ENCODE measurements around the gene AK2.

AK2 gene

DNA sequence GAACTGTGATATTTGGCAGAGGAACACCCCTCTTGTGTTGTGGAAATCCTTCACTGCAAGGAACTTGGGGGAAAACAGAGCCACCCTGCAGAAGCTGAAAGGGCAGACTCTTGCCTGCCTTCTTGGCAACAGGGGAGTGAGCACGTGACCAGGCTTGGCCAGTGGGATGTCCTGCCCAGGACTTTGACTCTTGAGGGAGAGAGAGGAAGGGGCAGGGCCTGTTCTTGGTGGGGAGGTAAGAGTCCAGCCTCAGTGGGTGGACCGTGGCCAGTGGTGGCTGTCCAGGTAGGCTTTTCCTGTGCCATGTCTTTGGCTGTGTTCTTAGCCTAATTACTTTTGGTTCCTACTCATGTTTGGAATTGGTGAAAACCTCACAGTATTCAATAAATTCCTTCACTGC lies 8.6 kb upstream of the AK2 start:
- in situ Hi-C loops (cut with HindIII; ENCODE audit: low sequenced_read_pairs) = no loop called here
- no peak for DNase-seq (ENCODE audit: low read depth, low spot score)
- TF ChIP-seq, protein P1, sequence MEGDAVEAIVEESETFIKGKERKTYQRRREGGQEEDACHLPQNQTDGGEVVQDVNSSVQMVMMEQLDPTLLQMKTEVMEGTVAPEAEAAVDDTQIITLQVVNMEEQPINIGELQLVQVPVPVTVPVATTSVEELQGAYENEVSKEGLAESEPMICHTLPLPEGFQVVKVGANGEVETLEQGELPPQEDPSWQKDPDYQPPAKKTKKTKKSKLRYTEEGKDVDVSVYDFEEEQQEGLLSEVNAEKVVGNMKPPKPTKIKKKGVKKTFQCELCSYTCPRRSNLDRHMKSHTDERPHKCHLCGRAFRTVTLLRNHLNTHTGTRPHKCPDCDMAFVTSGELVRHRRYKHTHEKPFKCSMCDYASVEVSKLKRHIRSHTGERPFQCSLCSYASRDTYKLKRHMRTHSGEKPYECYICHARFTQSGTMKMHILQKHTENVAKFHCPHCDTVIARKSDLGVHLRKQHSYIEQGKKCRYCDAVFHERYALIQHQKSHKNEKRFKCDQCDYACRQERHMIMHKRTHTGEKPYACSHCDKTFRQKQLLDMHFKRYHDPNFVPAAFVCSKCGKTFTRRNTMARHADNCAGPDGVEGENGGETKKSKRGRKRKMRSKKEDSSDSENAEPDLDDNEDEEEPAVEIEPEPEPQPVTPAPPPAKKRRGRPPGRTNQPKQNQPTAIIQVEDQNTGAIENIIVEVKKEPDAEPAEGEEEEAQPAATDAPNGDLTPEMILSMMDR (IDR thresholded peaks at IDR 0.05; ENCODE audit: low read depth, low read length) = no peak
- H3K4me3 ChIP-seq (ENCODE audit: low read depth, low read length) = no peak overlapping the region

DNA sequence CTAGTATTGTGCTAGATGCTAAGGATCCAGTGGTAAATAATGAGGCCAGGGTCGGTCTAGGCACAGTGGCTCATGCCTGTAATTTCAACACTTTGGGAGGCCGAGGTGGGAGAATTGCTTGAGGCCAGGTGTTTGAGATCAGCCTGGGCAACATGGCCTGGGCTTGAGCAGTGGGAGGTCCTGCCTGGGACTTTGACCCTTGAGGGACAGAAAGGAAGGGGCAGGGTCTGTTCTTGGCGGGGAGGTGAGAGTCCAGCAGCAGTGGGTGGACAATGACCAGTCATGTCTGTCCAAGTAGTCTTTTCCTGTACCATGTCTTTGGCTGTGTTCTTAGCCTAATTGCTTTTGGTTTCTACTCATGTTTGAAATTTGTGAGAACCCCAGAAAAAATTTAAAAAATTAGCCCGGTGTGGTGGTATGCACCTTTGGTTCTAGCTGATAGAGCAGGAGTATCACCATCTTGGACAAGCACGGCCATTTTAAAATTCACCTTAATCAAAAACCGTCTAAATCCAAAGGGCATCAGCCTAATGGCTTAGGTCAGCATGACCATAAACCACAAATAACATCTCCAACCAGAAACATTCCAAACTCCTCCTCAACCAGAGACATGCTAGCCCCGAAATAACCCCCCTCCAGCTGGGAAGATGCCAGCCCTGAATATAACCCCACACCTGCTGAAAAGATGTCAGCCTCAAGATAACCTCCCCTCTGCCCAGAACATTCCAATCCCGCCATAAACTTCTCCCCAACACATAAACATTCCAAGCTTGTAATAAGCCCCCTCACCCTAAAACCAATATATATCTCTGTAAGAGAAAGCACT lies 6.8 kb upstream of the AK2 start:
- no peak for DNase-seq (ENCODE audit: low read depth, low spot score)
- in situ Hi-C loops (cut with HindIII; ENCODE audit: low sequenced_read_pairs) = no loop called here
- H3K4me3 ChIP-seq (ENCODE audit: low read depth, low read length) = no peak overlapping the region
- TF ChIP-seq, protein P1 (IDR thresholded peaks at IDR 0.05; ENCODE audit: low read depth, low read length) = no peak

DNA sequence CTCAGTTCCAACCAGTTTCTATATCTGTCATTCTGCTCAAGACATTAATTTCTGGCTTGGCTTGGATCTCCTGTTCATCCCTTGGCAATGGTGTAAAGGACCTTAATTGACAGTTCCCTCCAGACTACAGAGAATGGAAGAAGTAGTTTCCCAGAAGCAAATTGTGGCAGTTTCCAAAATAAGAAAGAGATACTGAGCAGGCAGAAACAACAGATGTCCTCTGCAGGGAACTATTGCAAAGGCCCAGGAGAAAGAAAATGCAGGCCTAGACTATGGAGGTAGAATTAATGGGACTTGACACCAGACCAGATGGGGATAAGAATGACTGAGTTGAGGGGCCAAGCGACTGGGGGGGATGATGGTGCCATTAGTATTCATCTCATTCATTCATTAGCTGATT lies 6.1 kb upstream of the AK2 start:
- TF ChIP-seq, protein P1 (IDR thresholded peaks at IDR 0.05; ENCODE audit: low read depth, low read length) = no peak
- in situ Hi-C loops (cut with HindIII; ENCODE audit: low sequenced_read_pairs) = no loop called here
- H3K4me3 ChIP-seq (ENCODE audit: low read depth, low read length) = no peak overlapping the region
- no peak for DNase-seq (ENCODE audit: low read depth, low spot score)

DNA sequence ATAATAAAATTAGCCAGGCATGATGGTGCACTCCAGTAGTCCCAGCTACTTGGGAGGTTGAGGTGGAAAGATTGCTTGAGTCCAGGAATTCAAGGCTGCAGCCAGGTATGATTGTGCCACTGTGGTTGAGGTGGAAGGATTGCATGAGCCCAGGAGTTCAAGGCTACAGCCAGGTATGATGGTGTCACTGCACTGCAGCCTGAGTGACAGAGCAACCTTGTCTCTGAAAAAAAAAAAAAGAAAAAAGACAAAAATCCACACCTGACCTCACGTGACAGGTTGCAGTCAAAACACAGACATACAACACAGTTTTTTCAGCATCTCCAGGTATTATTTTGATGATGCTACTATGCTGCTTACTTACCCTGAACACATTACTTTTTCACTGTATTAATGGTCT lies 4.3 kb upstream of the AK2 start:
- TF ChIP-seq, protein P1 (IDR thresholded peaks at IDR 0.05; ENCODE audit: low read depth, low read length) = no peak
- no peak overlapping the region for H3K4me3 ChIP-seq (ENCODE audit: low read depth, low read length)
- DNase-seq (ENCODE audit: low read depth, low spot score) = no peak
- in situ Hi-C loops (cut with HindIII; ENCODE audit: low sequenced_read_pairs) = no loop called here

DNA sequence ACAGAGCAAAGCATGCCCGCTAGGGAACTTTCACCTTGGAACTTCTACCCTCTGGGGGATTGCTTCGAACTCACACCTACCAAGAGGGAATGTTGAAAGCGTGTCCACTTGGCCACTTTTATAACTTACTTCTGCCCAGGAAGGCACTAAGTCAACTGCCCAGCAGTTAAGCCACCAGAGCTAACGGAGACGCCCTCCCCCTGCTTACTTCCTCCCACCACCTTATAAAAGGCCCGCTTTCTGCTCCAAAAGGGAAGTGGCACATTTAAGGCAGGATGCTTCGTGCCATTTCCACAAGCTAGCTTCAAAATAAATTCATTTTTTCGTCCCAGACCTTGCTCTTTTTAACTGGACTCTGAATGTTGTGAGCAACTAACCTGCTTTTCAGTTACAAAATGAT lies 3.2 kb upstream of the AK2 start:
- DNase-seq (ENCODE audit: low read depth, low spot score) = no peak
- in situ Hi-C loops (cut with HindIII; ENCODE audit: low sequenced_read_pairs) = no loop called here
- H3K4me3 ChIP-seq (ENCODE audit: low read depth, low read length) = no peak overlapping the region
- TF ChIP-seq, protein P1 (IDR thresholded peaks at IDR 0.05; ENCODE audit: low read depth, low read length) = no peak

DNA sequence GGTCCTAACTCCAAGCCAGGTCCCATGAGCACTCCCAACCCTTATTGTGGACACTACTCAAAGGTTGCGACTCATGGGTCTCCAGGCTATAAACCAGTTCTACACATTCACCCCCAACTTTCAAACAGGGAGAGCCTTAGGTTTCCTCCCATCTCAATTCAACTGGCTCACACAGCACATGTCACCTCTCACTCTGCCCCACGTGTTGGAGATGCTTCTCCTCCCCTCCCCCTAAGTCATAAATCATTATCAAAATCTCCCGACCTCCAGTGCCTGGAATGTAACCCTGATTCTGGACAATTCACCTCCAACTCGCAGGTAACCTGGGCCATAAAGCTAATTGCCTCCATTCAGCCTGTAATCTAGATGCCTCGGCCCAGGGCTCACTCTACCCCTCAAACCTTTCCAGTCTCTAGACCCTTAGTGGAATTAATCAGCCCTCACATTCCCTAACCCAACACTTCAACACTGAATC lies 595 bp downstream of the AK2 start:
- in situ Hi-C loops (cut with HindIII; ENCODE audit: low sequenced_read_pairs) = no loop called here
- TF ChIP-seq, protein P1 (IDR thresholded peaks at IDR 0.05; ENCODE audit: low read depth, low read length) = no peak
- no peak for DNase-seq (ENCODE audit: low read depth, low spot score)
- peak overlapping the region; percentile 88 for H3K4me3 ChIP-seq (ENCODE audit: low read depth, low read length)
